GM12878 (cell line): ENCODE measurements around the gene SLC26A1. TPM values are rescaled to one million over a fixed set of nuclear protein-coding genes. Genes with fewer than 3 reads are reported as not detected.

Source experiments
- ATAC-seq: fragments of 200-7000 bp; cut with Tn5 transposase; 3 replicates; pipeline ENCODE4 v1.9.1; 2020; ENCODE audit warnings: mild to moderate bottlenecking, moderate library complexity
- BruUV-seq: library from RNA; stranded (reverse); fragments of 400-500 nt; replicated peaks from 2 replicates; lab custom pipeline; 2021; lab: Mats Ljungman, UMichigan
- CTCF ChIA-PET: fragments of 300-600 bp; sonication (Branson Sonifier 250); formaldehyde crosslinking; extraction: SDS; loops from one replicate; lab custom pipeline; 2021; ENCODE audit warnings: inconsistent platforms; lab: Yijun Ruan, JAX
- POLR2A ChIA-PET: fragments of 350-600 bp; formaldehyde crosslinking; extraction: SDS; loops from one replicate; lab custom pipeline; 2021; ENCODE audit warnings: inconsistent platforms; lab: Charles Lee
- RAD21 ChIA-PET: fragments of 300-600 bp; sonication (Branson Sonifier 250); formaldehyde crosslinking; loops from one replicate; lab custom pipeline; 2023; ENCODE audit warnings: antibody characterized with exemption; ENCODE audit not compliant: unreplicated experiment; lab: Charles Lee
- SMC1A ChIA-PET: fragments of 300-600 bp; sonication (Branson Sonifier 250); formaldehyde crosslinking; loops from one replicate; lab custom pipeline; 2023; ENCODE audit not compliant: unreplicated experiment, uncharacterized antibody; lab: Charles Lee
- DNase-seq: peaks from one replicate; pipeline ENCODE4 v3.0.0-alpha.2; 2011; ENCODE audit warnings: low read depth, low spot score
- FAIRE-seq: peaks from 3 replicates; lab custom pipeline; 2011; peaks lifted over from hg19 to GRCh38; lab: Jason Lieb, UNC
- H2AFZ ChIP-seq: 2 replicates; pipeline ENCODE4 v1.6.0; 2011; ENCODE audit warnings: low read depth, low read length, control low read depth; ENCODE audit not compliant: control insufficient read depth
- H3K27ac ChIP-seq: 2 replicates; pipeline ENCODE4 v1.5.1; 2011; ENCODE audit warnings: control low read depth; ENCODE audit not compliant: control insufficient read depth, insufficient read depth
- H3K27me3 ChIP-seq, 2 experiments: replicated peaks in 1 of 2; 2 replicates each; pipeline versions ENCODE4 v1.6.0 to v1.6.1; 2011; ENCODE audit warnings: low read length in 1 of 2; ENCODE audit not compliant: control insufficient read depth in 2 of 2, insufficient read depth in 2 of 2
- H3K36me3 ChIP-seq, 2 experiments: 2 replicates each; pipeline ENCODE4 v1.5.1; 2011; ENCODE audit warnings: low read length in 1 of 2; ENCODE audit not compliant: control insufficient read depth in 2 of 2, insufficient read depth in 2 of 2
- H3K4me1 ChIP-seq: 2 replicates; pipeline ENCODE4 v1.6.1; 2011; ENCODE audit warnings: mild to moderate bottlenecking, low read length, moderate library complexity, mixed read lengths; ENCODE audit not compliant: control insufficient read depth, insufficient read depth
- H3K4me2 ChIP-seq: 2 replicates; pipeline ENCODE4 v1.6.0; 2011; ENCODE audit warnings: control low read depth; ENCODE audit not compliant: control insufficient read depth, insufficient read depth
- H3K4me3 ChIP-seq: fragments of 200-600 bp; sonication (generic); 2 replicates; pipeline ENCODE4 v1.5.1; 2016
- H3K79me2 ChIP-seq: 2 replicates; pipeline ENCODE4 v1.6.0; 2011; ENCODE audit warnings: low read length; ENCODE audit not compliant: control insufficient read depth, insufficient read depth
- H3K9ac ChIP-seq: 2 replicates; pipeline ENCODE4 v1.8.0; 2011; ENCODE audit warnings: low read length, control low read depth, mixed read lengths; ENCODE audit not compliant: control insufficient read depth, insufficient read depth
- H3K9me3 ChIP-seq: replicated peaks from 3 replicates; pipeline ENCODE4 v1.5.1; 2011; ENCODE audit warnings: mild to moderate bottlenecking, low read length; ENCODE audit not compliant: control insufficient read depth, insufficient read depth
- H4K20me1 ChIP-seq: 2 replicates; pipeline ENCODE4 v1.6.0; 2011; ENCODE audit not compliant: control insufficient read depth, insufficient read depth
- CHD1 ChIP-seq: IDR thresholded peaks from 2 replicates; pipeline ENCODE4 v1.6.1; 2012; ENCODE audit warnings: low read depth, low read length, improper control_type of control experiment
- CHD2 ChIP-seq: IDR thresholded peaks from 2 replicates; pipeline ENCODE4 v1.6.1; 2011; ENCODE audit warnings: low read depth, low read length, improper control_type of control experiment, borderline replicate concordance
- CREB1 ChIP-seq: IDR thresholded peaks from 2 replicates; pipeline ENCODE4 v1.6.1; 2012; ENCODE audit warnings: low read depth, mild to moderate bottlenecking, inconsistent platforms
- CREM ChIP-seq: IDR thresholded peaks from 2 replicates; pipeline ENCODE4 v1.6.1; 2014; ENCODE audit warnings: antibody characterized with exemption, low read depth
- HCFC1 ChIP-seq: fragments of 150-350 bp; IDR thresholded peaks from 2 replicates; pipeline ENCODE4 v1.6.1; 2014; ENCODE audit warnings: low read length
- JUNB ChIP-seq: IDR thresholded peaks from 2 replicates; pipeline ENCODE4 v1.6.1; 2016; ENCODE audit warnings: antibody characterized with exemption, mild to moderate bottlenecking
- MTA3 ChIP-seq: IDR thresholded peaks from 2 replicates; pipeline ENCODE4 v1.6.1; 2012; ENCODE audit warnings: low read length, inconsistent platforms, borderline replicate concordance
- RB1 ChIP-seq: fragments of 450-650 bp; formaldehyde crosslinking; IDR thresholded peaks from 2 replicates; pipeline ENCODE4 v1.6.1; 2017; ENCODE audit warnings: mild to moderate bottlenecking, borderline replicate concordance
- SMAD5 ChIP-seq: IDR thresholded peaks from 2 replicates; pipeline ENCODE4 v1.6.1; 2016; ENCODE audit warnings: antibody characterized with exemption, low read depth
- SUZ12 ChIP-seq: fragments of 200-600 bp; sonication (generic); IDR thresholded peaks from one replicate; pipeline ENCODE4 v1.6.1; 2018; ENCODE audit warnings: antibody characterized with exemption, mild to moderate bottlenecking; ENCODE audit not compliant: unreplicated experiment
- ZBED1 ChIP-seq: IDR thresholded peaks from 2 replicates; pipeline ENCODE4 v1.6.1; 2016; ENCODE audit warnings: borderline replicate concordance
- ZNF24 ChIP-seq: fragments of 450-650 bp; IDR thresholded peaks from 2 replicates; pipeline ENCODE4 v1.6.1; 2017; ENCODE audit warnings: antibody characterized with exemption, mild to moderate bottlenecking
- WGBS: methylation state at CpG from one replicate; pipeline ENCODE4 v1.1.6; 2016; ENCODE audit warnings: low lambda C conversion rate; ENCODE audit not compliant: insufficient replicate concordance, insufficient coverage; ENCODE audit errors: missing lambda C conversion rate; 5-methylcytosine and 5-hydroxymethylcytosine counted together
- in situ Hi-C: fragments of 300-500 bp; cut with MboI; formaldehyde crosslinking; loops from 9 replicates; pipeline ENCODE4 v1.14.3; 2018; ENCODE audit warnings: mixed read lengths
- intact Hi-C: fragments of 100-400 bp; cut with micrococcal nuclease; formaldehyde crosslinking; loops from one replicate; pipeline ENCODE4 v1.14.2; 2022; ENCODE audit not compliant: unreplicated experiment
- polyA plus RNA-seq, 11 experiments: library from polyadenylated mRNA; depleted of rRNA in 4 of 11; unstranded in 6 of 11; stranded (reverse) in 5 of 11; fragments of >200 nt; fragmentation: Nextera tagmentation in 4 of 11; fragmentation: Illumina TruSeq in 1 of 11; extraction: Ambion mirVana in 4 of 11; extraction: Trizol in 1 of 11; gene quantifications; 1 replicate in 1 of 11; 2 replicates in 10 of 11; pipeline versions ENCODE4 v1.2.1 to v1.2.3, GENCODE V29; 2011 to 2016; ENCODE audit warnings: inconsistent platforms in 2 of 11, missing spikeins in 2 of 11, low read depth in 1 of 11
- total RNA-seq, 4 experiments: library from RNA; depleted of rRNA in 3 of 4; stranded (reverse); fragments of >200 nt in 3 of 4; fragmentation: Illumina TruSeq in 1 of 4; extraction: Trizol in 1 of 4; gene quantifications; 2 replicates each; pipeline versions ENCODE4 v1.2.1 to v1.2.3, GENCODE V29; 2013 to 2021
- TF ChIP-seq, protein P1 (sequence below), 3 experiments: IDR thresholded peaks in 2 of 3; conservative IDR thresholded peaks in 1 of 3; 2 replicates each; pipeline ENCODE4 v1.5.1; 2011; ENCODE audit warnings: low read depth in 3 of 3, low read length in 3 of 3, mild to moderate bottlenecking in 3 of 3, control low read depth in 2 of 3, moderate library complexity in 2 of 3, inconsistent platforms in 1 of 3, mixed read lengths in 1 of 3; ENCODE audit not compliant: control insufficient read depth in 2 of 3, insufficient read depth in 1 of 3; ENCODE audit errors: extremely low read depth in 1 of 3
- TF ChIP-seq, protein P2 (sequence below): fragments of 450-650 bp; IDR thresholded peaks from 2 replicates; pipeline ENCODE4 v1.6.1; 2016; ENCODE audit warnings: mild to moderate bottlenecking
- TF ChIP-seq, protein P3 (sequence below): fragments of 450-650 bp; conservative IDR thresholded peaks from 2 replicates; pipeline ENCODE4 v1.6.1; 2017; ENCODE audit warnings: mild to moderate bottlenecking, moderate library complexity

Gene SLC26A1
- total and polyA plus RNA-seq, 10 of the 15 experiments (the other 5 are each of a cell fraction or from before 2014, with no cell fraction given): 0.05 to 0.96 (median 0.28) TPM; not detected in 5

DNA sequence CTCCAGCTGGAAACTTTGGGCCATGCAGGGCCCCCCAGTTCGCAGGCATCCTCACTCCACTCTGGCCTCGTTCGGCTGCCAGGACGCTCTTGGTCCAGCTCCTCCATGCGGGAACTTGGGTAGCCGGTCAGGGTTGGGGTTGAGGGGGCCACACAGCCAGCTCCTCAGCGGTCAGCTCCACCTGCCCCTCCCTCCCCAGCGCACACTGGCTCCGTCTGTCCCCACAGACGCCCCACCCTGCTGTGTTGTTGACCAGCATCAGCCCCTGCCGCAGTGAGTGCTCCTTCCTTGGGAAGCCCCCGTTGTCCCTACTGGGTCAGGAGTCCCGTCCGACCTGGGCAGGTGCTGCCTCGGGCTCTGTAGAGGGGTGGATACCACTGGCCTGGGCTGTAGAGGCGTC is 24.0 kb upstream of the SLC26A1 start (continued):
- TF ChIP-seq, protein P1, sequence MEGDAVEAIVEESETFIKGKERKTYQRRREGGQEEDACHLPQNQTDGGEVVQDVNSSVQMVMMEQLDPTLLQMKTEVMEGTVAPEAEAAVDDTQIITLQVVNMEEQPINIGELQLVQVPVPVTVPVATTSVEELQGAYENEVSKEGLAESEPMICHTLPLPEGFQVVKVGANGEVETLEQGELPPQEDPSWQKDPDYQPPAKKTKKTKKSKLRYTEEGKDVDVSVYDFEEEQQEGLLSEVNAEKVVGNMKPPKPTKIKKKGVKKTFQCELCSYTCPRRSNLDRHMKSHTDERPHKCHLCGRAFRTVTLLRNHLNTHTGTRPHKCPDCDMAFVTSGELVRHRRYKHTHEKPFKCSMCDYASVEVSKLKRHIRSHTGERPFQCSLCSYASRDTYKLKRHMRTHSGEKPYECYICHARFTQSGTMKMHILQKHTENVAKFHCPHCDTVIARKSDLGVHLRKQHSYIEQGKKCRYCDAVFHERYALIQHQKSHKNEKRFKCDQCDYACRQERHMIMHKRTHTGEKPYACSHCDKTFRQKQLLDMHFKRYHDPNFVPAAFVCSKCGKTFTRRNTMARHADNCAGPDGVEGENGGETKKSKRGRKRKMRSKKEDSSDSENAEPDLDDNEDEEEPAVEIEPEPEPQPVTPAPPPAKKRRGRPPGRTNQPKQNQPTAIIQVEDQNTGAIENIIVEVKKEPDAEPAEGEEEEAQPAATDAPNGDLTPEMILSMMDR (IDR thresholded peaks at IDR 0.05 in 2 of 3, conservative IDR thresholded peaks at IDR 0.05 in 1 of 3; ENCODE audit: control insufficient read depth in 2 of 3, extremely low read depth in 1 of 3, insufficient read depth in 1 of 3, low read depth in 3 of 3, low read length in 3 of 3): no peak
- TF ChIP-seq ZNF24 (no peak), HCFC1 (no peak)

DNA sequence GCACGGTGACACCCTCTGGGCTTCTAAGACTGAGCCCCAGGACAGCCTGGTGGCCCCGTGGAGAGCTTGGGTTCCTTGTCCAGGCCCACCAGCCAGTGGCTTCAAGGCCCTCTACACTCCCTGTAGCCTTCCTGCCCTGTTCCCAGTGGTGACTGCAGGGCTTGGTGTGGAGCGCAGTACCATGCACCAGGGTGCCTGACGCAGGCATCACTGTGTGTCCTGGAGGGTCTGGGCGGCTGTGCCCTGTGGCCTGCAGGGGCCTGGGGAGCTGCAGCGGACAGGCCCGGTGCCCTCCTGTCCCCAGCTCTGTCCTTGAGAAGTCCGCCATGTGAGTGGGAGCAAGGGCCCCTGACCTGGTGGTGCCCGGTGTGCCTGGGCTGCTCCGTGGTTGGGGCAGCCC is 22.5 kb upstream of the SLC26A1 start:
- Histone ChIP-seq H3K27ac (no peak overlapping the region), H3K79me2 (no peaks in the 10 kb centered on the region), H3K36me3 (no peaks in the 10 kb centered on the region), H3K4me3 (no peak overlapping the region), H4K20me1 (no peaks in the 10 kb centered on the region; the same call in 1 of the 2 replicates), H3K9me3 (no peaks in the 10 kb centered on the region), H3K4me2 (no peak overlapping the region), H2AFZ (no peak overlapping the region), H3K9ac (no peak overlapping the region), H3K27me3 (no peaks in the 10 kb centered on the region; a peak in 1 of 4 replicates), H3K4me1 (no peaks in the 10 kb centered on the region; the same call in 1 of the 2 replicates)
- ChIA-PET POLR2A (no interaction called here), CTCF (no interaction called here), SMC1A (no interaction called here), RAD21 (no interaction called here)
- no peak for FAIRE-seq
- 58% methylated on average over 10 of the region's 10 CpGs for WGBS
- intact Hi-C loops: no loop called here
- no peak for ATAC-seq
- no TSS peak for BruUV-seq
- in situ Hi-C loops: no loop called here
- DNase-seq: no peak
- TF ChIP-seq CHD1: no peak
- TF ChIP-seq MTA3: no peak
- no peak for TF ChIP-seq CREM
- TF ChIP-seq CREB1: no peak
- TF ChIP-seq SMAD5: no peak
- TF ChIP-seq, protein P2, sequence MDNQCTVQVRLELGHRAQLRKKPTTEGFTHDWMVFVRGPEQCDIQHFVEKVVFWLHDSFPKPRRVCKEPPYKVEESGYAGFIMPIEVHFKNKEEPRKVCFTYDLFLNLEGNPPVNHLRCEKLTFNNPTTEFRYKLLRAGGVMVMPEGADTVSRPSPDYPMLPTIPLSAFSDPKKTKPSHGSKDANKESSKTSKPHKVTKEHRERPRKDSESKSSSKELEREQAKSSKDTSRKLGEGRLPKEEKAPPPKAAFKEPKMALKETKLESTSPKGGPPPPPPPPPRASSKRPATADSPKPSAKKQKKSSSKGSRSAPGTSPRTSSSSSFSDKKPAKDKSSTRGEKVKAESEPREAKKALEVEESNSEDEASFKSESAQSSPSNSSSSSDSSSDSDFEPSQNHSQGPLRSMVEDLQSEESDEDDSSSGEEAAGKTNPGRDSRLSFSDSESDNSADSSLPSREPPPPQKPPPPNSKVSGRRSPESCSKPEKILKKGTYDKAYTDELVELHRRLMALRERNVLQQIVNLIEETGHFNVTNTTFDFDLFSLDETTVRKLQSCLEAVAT: no peak
- no peak for TF ChIP-seq CHD2
- TF ChIP-seq, protein P3, sequence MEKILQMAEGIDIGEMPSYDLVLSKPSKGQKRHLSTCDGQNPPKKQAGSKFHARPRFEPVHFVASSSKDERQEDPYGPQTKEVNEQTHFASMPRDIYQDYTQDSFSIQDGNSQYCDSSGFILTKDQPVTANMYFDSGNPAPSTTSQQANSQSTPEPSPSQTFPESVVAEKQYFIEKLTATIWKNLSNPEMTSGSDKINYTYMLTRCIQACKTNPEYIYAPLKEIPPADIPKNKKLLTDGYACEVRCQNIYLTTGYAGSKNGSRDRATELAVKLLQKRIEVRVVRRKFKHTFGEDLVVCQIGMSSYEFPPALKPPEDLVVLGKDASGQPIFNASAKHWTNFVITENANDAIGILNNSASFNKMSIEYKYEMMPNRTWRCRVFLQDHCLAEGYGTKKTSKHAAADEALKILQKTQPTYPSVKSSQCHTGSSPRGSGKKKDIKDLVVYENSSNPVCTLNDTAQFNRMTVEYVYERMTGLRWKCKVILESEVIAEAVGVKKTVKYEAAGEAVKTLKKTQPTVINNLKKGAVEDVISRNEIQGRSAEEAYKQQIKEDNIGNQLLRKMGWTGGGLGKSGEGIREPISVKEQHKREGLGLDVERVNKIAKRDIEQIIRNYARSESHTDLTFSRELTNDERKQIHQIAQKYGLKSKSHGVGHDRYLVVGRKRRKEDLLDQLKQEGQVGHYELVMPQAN: no peak
- TF ChIP-seq JUNB: no peak
- TF ChIP-seq ZBED1: no peak
- no peak for TF ChIP-seq RB1
- TF ChIP-seq SUZ12: no peak
